ENCODE measurements around the gene SEC23B.

SEC23B gene

GRCh38 chr20:18580012-18580411 is 72.3 kb downstream of the SEC23B start:
- Histone ChIP-seq H4K20me1 (ENCODE audit: insufficient read depth, low read length) (no peaks in the 10 kb centered on the region), H3F3A (ENCODE audit: insufficient read depth, low read length) (no peaks in the 10 kb centered on the region), H3K27ac (ENCODE audit: low read depth, low read length, poor library complexity, severe bottlenecking) (no peak overlapping the region), H3K4me2 (ENCODE audit: low read length) (no peak overlapping the region), H2AFZ (ENCODE audit: low read length) (no peak overlapping the region), H3K9ac (ENCODE audit: low read length) (no peak overlapping the region), H3K9me2 (ENCODE audit: low read depth, low read length) (no peaks in the 10 kb centered on the region), H3K4me3 (ENCODE audit: low read depth, low read length, poor library complexity, severe bottlenecking) (no peak overlapping the region), H3K36me3 (ENCODE audit: insufficient read depth, low read length) (no peaks in the 10 kb centered on the region), H3K4me1 (ENCODE audit: insufficient read depth, low read length, severe bottlenecking) (peaks cover 28% of the 10 kb centered on the region), H3K9me3 (ENCODE audit: low read length) (no peaks in the 10 kb centered on the region), H3K27me3 (ENCODE audit: insufficient read depth, low read length) (no peaks in the 10 kb centered on the region), H3K79me2 (ENCODE audit: insufficient read depth, low read length) (no peaks in the 10 kb centered on the region)
- TF ChIP-seq CTCF (IDR thresholded peaks at IDR 0.05; ENCODE audit: low read length) (no peak), EZH2 (IDR thresholded peaks at IDR 0.05; ENCODE audit: borderline replicate concordance, low read length) (no peak)

GRCh38 chr20:18585134-18585533 is 77.4 kb downstream of the SEC23B start:
- Histone ChIP-seq H3K79me2 (ENCODE audit: insufficient read depth, low read length) (no peaks in the 10 kb centered on the region; the same call in 1 of the 2 replicates), H3K4me2 (ENCODE audit: low read length) (no peak overlapping the region), H3K27me3 (ENCODE audit: insufficient read depth, low read length) (no peaks in the 10 kb centered on the region), H3K9me2 (ENCODE audit: low read depth, low read length) (no peaks in the 10 kb centered on the region), H3F3A (ENCODE audit: insufficient read depth, low read length) (no peaks in the 10 kb centered on the region), H3K4me1 (ENCODE audit: insufficient read depth, low read length, severe bottlenecking) (peaks cover 41% of the 10 kb centered on the region), H3K27ac (ENCODE audit: low read depth, low read length, poor library complexity, severe bottlenecking) (no peak overlapping the region), H3K9me3 (ENCODE audit: low read length) (0 out of 2 replicates have a peak, but pooled peaks cover 2% of the 10 kb centered on the region), H3K9ac (ENCODE audit: low read length) (no peak overlapping the region), H2AFZ (ENCODE audit: low read length) (no peak overlapping the region), H4K20me1 (ENCODE audit: insufficient read depth, low read length) (no peaks in the 10 kb centered on the region), H3K4me3 (ENCODE audit: low read depth, low read length, poor library complexity, severe bottlenecking) (no peak overlapping the region), H3K36me3 (ENCODE audit: insufficient read depth, low read length) (no peaks in the 10 kb centered on the region)
- TF ChIP-seq EZH2 (IDR thresholded peaks at IDR 0.05; ENCODE audit: borderline replicate concordance, low read length), result no peak
- TF ChIP-seq CTCF (IDR thresholded peaks at IDR 0.05; ENCODE audit: low read length), result no peak

GRCh38 chr20:18587665-18588573 is 80.2 kb downstream of the SEC23B start, which contains the start of gene DTD1:
TSS of gene DTD1 (plus strand) at chr20:18588054. CDS start at chr20:18588073, 19 bp downstream.
- H2AFZ ChIP-seq (ENCODE audit: low read length), result peak within 1 kb of the TSS; percentile 98

More at GRCh38 chr20:18587665-18588573, 80.2 kb downstream of the SEC23B start, which contains the start of gene DTD1:
- TF ChIP-seq EZH2 (IDR thresholded peaks at IDR 0.05; ENCODE audit: borderline replicate concordance, low read length), result no peak
- TF ChIP-seq CTCF (IDR thresholded peaks at IDR 0.05; ENCODE audit: low read length), result peak; percentile 68
- peak within 1 kb of the TSS; percentile 98 for H3K4me2 ChIP-seq (ENCODE audit: low read length)
- 0 out of 2 replicates have a peak, but pooled peaks cover 2% of the 10 kb centered on the region for H3K9me3 ChIP-seq (ENCODE audit: low read length)
- H3K9me2 ChIP-seq (ENCODE audit: low read depth, low read length), result no peaks in the 10 kb centered on the region
- no peaks in the 10 kb centered on the region for H3K36me3 ChIP-seq (ENCODE audit: insufficient read depth, low read length)
- peaks cover 43% of the 10 kb centered on the region for H3K4me1 ChIP-seq (ENCODE audit: insufficient read depth, low read length, severe bottlenecking)
- H3K27ac ChIP-seq (ENCODE audit: low read depth, low read length, poor library complexity, severe bottlenecking), result peak within 1 kb of the TSS; percentile 53
- no peaks in the 10 kb centered on the region for H3F3A ChIP-seq (ENCODE audit: insufficient read depth, low read length)
- H3K27me3 ChIP-seq (ENCODE audit: insufficient read depth, low read length), result no peaks in the 10 kb centered on the region
- H4K20me1 ChIP-seq (ENCODE audit: insufficient read depth, low read length), result no peaks in the 10 kb centered on the region
- H3K9ac ChIP-seq (ENCODE audit: low read length), result peak within 1 kb of the TSS; percentile 77
- peak within 1 kb of the TSS; percentile 80 for H3K4me3 ChIP-seq (ENCODE audit: low read depth, low read length, poor library complexity, severe bottlenecking)
- H3K79me2 ChIP-seq (ENCODE audit: insufficient read depth, low read length), result no peaks in the 10 kb centered on the region; the same call in 1 of the 2 replicates
